GM20431 (cell line): ENCODE measurements around the gene SRL.

Experiments
- in situ Hi-C: fragments of 300-500 bp; cut with MseI, MboI; formaldehyde crosslinking; loops from one replicate; pipeline ENCODE4 v1.15.0; 2020; ENCODE audit warnings: low sequenced_read_pairs; ENCODE audit not compliant: unreplicated experiment

SRL gene

DNA sequence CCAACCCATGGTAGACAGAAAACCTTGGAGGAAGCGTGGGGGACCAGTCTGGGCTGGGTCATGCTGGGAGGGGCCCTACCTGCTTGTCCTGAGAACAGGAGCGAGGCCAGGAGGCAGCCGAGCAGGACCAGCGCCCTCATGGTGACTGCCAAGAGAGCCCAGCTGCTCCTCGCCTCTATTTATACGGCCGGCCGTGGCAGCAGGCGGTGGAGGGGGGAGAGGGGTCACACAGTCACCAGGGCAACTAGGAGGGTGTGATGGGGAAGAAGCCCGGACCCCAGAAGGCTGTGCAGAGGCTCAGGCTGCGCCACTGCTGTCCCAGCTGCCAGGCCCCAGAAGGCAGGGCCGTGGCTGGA lies at the start of gene SRL:
Gene SRL, minus strand, starts transcription at position 153 of the 356 bp plus-strand sequence. Its CDS starts 13 bp downstream, at position 140.
- in situ Hi-C loops, result no loop called here

DNA sequence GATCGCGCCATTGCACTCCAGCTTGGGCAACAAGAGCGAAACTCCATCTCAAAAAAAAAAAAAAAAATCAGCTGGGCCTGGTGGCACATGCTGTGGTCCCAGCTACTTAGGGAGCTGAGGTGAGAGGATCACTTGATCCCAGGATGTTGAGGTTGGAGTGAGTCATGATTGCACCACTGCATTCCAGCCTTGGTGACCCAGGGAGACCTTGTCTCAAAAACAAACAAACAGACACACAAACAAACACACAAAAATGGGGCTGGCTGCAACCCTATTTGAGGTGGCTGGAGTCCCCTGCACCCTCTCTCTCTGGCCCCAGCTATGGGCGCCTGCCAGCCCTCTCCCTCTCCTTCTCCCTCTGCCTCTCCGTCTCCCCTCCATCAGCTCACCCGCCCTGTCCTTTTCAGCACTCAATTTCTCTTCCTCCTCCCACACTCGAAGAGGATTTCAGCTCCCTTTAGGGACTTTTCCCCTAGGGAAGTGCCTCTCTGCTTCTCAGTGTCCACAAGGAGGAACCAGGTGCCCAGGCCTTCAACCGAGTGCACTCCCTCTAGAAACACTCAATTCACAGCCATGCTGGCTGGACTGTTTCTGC lies 48.5 kb upstream of the SRL start:
- in situ Hi-C loops, result no loop called here

DNA sequence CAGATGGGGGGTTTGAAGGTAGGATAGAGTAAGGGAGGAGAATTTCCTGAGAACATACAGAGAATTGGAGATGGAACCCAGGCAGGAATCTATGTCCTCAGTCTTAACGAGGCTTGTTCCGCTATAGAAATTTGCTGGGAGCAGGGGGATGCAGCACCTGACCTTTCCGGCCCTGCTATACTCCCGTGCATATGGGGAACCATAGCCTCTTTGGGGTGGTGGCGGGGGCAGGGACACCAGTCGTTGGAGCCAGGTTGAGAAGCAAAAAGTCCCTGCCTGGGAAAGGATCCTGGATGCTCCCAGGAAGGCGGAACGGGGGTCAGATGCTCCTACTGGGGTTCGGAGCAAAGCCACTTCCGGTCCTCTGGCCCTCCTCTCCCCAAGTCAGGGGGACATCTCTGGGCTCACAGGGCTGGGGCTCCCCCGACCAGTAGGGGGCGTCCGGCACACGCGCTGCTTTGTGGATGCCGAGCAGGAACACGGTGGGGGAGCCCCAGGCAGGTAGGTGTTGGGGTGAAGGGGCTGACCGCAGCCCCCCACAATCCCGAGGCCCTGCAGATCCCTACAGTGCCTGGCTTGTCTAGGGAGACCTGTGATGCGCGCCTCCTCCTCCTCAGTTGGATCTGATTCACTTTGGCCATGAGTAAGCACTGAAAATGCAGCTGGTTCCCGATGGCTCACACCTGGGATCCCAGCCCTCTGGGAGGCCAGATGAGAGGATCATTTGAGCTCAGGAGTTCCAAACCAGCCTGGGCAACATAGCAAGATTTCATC lies 46.5 kb upstream of the SRL start:
- in situ Hi-C loops, result loop anchor here (10.0 kb wide), 1 partner anchor 46 kb away; no protein-coding TSS in a partner anchor

DNA sequence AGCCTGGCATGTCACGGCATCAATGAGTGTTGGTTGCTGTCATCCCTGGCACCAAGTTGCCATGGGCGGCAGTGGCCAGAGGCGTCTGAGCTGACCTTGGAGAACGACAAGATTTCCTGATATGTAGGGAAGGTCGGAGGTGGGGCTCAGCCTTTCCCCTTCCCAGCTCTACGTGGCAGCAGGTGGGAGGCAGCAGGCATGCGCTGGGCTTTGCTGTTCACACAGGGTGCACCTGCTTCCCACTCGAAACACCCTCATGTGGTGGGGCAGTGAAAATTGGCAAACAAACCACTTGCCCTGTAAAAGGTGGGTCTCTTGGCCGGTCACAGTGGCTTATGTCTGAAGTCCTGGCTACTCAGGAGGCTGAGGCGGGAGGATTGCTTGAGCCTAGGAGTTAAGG lies 43.3 kb upstream of the SRL start:
- in situ Hi-C loops, result loop anchor here (10.0 kb wide), 1 partner anchor 50 kb away; no protein-coding TSS in a partner anchor

DNA sequence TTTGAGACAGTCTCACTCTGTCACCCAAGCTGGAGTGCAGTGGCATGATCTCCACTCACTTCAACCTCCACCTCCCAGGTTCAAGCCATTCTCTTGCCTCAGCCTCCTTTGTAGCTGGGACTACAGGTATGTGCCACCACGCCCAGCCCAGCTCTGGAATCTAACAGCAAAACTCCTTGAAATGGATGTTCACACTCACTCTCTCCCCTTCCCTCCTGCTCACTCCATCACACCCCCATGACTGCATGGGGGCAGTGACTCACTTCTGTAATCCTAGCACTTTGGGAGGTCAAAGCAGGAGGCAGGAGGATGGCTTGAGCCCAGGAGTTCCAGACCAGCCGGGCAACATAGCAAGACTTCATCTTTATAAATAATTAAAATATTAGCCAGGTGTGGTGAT lies 42.1 kb upstream of the SRL start:
- in situ Hi-C loops, result loop anchor here (10.0 kb wide), 1 partner anchor 51 kb away; no protein-coding TSS in a partner anchor

DNA sequence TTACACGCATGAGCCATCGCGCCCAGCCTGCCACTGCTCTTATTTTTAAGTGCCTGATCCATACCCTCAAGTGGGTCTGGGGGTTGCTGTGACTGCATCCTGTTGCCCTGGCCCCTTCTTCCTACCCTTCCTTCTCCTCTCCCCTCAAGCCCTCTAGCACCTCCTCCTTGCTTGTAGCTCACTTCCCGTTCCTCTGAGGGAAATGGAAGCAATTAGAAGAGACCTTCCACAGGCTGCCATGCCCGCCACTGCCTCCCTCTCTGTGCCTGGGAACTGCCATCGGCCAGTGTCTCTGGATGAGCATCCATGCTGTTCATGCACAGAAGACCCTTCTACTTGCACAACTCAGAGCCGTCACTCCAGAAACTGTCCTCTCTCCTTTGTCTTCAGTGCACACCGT lies 41.6 kb upstream of the SRL start:
- in situ Hi-C loops, result loop anchor here (10.0 kb wide), 1 partner anchor 51 kb away; no protein-coding TSS in a partner anchor

DNA sequence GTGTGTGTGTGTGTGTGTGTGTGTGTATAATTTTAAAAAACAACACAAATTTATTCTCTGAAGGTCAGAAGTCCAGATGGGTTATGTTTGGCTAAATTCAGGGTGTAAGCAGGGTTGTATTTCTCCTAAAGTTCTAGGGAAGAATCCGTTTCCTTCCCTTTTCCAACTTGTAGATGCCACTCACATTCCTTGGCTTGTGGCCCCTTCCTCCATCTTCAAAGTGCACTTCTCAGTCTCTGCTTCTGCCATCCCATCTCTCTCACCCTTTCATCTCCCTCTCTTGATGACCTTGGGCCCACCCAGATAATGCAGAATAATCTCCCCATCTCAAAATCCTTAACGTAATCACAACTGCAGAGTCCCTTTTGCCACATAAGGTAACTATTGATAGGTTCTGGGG lies 38.7 kb upstream of the SRL start:
- in situ Hi-C loops, result loop anchor here (10.0 kb wide), 1 partner anchor 54 kb away; no protein-coding TSS in a partner anchor

DNA sequence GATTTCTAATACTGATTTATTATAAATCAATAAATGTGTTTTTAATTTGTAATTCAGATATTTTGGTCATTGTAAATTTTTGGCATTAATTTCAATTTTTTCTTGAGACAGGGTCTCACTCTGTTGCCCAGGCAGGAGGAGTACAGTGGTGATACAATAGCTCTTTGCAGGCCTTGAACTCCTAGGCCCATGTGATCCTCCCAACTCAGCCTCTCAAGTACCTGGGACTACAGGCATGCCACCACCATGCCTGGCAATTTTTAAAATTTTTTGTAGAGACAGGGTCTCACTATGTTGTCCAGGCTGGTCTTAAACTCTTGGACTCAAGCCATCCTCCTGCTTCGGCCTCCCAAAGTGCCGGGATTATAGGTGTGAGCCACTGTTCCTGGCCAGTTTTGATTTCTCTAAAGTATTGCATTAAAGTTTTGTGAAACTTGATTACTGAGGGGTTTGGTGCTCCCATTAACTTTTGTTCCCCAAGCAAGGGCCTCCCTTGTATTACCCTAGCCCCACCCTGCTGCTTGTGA lies 36.2 kb upstream of the SRL start:
- in situ Hi-C loops, result no loop called here

DNA sequence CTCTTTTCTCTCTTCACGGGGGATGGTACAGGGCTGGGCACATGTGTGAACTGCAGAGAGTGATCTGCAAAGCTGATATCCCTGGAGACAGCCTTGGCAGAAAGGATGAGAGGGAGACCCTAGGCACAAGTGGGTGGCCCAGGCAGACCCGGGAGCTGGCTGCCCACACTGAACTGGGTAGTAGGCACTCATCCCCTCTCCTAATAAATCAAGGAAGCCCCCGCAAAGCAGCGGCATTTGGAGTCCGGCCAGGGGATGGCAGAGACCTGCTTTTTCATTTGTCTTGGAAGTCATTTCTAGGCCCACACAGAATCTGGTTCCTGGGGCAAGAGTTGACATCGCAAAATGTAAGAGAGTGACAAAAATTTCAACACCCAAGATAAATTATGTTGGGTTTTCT lies 34.0 kb upstream of the SRL start:
- in situ Hi-C loops, result no loop called here

DNA sequence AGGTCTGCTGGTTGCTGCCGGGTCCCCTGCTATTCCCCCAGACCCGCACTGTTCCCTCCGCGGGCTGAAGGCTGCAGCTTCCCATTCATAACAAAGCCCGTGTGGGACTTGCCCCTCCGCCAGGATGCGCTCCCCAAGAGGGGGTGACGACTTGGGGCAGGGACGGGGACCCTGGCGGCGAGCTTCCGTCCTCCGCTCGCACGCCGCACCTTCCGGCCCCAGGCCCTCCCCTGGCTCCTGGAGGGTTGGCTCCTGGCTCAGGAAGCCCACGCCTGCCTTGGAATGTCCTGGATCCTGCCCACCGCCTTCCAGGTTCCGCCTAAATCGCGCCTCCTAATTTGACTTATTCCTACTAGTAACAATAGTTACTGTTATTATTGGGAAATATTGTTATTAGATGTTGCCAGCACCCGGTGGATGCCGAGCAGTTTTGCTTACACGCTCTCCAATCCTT lies 32.0 kb upstream of the SRL start:
- in situ Hi-C loops, result no loop called here

DNA sequence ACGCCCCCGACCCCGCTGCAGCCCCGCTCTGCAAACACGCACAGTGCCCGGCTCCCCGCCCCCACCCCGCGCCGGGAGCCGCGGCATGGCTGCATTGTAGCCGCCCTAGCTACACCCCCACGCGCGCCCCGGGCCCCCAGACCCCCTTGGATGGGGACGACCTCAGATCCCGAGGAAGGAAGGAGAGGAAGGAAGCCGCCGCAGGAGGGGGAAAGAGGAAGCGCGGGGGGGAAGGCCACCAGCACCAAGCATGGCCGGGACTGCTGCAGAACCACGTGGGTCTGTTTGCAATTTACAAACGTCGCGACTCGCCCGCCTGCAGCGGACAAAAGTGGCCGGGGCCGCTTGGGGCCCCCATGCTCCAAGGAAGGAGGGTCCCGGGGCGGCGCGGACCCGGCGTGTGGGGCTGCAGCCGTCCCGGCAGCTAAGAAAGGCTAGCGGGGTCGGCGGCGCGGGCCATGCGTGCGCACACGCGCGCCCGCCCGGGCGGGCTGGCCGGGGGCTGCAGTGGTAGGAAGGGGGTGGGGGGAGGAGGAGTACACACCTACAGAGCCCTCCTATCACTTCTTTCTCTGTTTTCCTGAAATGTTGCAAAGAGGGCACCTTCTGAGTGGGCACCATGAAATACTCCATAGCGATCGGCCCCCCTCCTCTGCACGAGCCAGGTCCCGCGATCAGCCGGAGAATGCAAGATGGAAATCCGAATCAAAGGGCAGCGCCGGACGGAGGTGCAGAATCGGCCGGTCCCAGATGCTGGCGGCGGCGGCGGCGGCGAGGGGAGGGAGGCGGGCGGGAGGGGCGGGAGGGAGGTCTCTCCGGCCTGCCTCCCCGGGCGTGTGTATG lies 30.5 kb upstream of the SRL start:
- in situ Hi-C loops, result no loop called here

DNA sequence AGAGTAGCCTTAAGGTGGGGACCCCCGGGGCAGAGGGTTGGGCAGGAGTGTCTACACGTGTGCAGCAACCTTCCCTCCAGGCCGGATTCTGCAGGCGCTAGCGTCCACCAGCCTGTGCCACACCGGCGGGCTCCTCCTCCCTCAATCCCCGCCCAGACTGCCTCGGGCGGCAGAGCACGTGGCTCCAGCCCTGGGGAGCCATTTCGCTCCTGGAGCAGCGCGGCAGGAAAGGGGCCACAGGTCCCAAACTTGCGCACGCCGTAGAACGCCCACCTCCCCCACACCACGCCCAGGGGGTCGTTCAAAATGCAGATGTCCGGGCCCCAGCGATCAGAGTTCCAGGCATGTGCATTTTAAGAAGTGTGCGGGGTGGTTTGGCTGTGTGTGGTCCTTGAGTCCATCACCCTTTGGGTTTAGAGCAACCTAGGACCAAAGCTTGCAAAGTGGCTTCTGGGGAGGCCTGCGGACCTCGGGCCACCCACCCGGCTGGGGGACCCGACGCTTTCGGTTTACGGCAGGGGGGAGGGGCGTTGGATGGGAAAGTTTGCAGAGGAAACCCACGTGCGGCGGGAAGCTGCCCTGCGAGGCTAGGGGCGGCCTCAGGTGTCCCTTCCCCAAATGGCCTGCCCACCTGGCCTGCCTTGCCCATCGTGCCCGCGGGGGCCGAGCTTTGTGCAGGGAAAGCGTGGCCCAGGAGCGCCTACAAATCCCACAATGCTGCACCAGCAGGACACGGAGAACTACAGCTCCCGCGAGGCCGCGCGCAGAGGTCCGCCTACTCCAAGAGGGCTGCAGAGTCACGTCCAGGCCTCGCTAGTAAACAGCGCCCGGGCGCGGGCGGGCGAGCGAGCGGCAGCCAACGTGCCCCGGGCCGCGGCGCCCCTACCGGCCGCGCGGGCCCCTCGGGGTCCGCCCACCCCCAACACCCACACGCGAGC lies 29.6 kb upstream of the SRL start:
- in situ Hi-C loops, result no loop called here

DNA sequence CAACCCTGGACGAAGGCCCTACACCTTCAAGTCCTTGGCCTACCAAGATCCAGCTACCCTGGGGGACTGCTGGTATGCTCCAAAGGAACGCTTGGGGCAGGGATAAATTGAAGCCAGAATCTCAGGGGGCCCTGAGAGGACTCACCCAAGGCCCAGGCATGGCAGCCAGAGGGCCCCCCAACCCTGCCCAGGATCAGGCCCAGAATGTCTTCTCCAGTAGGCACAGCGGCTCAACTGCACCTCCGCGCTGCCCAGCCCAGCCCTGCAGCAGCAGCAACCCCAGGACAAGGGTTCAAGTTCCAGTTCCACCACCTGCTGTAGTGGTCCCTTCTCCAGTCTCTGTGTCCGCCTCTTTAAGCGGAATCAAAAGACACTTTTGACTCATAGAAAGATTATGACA lies 28.7 kb upstream of the SRL start:
- in situ Hi-C loops, result no loop called here

DNA sequence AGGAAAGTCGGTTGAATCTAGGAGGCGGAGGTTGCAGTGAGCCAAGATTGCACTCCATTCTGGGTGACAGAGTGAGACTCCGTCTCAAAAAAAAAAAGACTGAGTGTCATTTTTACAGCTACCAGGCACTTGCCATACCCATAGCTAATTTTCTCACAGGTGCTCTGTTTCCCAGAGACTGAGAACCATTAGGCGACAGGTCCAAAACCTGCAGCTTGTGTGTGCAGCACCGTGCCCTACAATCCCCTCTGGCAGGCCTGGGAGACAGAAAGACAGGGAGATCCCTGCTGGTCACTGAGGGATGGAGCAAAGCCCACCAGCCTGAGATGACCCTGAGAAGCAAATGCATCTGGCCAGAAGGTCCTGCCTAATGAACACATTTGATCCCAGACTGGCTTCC lies 28.2 kb upstream of the SRL start:
- in situ Hi-C loops, result no loop called here

DNA sequence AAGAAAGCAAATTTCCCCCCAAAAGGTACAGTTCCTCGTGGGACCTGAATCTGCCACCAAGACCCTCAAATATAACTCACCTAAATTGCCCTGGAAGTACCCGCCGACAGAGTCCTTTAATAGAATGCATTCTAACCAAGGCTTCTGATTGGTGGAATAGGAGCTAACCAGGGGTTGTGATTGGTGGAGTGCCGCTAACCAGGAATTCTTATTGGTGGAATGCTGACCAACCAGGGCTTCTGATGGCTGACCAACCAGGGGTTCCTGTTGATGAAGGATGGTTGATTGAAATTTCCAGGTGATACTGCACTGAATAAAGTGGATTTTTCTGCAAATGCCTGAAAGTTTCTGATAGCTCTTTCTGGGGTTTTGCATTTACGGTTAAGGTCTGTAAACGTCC lies 24.5 kb upstream of the SRL start:
- in situ Hi-C loops, result no loop called here

DNA sequence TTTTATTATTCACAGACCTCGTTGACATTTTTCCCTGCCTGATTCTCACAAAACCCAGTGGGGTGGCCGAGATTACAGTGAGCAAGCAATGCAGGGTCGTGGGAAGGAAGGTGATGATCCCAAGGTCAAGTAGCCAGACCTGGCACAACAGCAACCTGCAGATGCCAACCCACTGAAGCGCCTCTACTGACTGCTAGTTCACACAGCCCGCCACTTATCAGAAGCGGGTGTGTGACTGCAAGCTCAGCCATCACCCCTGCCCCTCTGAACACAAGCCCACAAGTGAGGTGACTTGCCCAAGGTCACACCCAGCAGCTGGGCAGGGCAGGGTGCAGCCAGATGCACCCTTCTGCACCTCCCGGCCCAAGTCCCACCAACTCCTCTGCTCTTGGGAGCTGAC lies 23.8 kb upstream of the SRL start:
- in situ Hi-C loops, result no loop called here

DNA sequence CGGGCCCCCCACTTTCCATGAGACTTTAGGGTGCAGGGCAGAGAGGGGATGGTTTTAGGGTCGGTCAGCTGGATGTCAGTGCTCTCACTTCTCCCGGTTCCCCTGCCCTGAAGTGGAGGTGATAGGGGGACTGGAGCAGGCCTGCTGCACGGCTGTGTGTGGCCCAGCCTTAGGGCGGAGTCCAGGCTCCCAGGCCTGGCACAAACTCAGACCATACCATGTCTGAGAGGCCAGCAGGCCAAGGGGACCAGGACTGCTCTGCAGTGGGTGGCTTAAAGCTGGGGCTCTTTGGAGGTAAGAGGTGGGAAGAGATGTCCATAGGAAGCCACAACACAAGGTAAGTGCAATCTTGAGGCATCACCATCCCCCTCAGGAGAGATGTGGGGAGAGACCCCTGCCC lies 22.7 kb upstream of the SRL start:
- in situ Hi-C loops, result no loop called here

DNA sequence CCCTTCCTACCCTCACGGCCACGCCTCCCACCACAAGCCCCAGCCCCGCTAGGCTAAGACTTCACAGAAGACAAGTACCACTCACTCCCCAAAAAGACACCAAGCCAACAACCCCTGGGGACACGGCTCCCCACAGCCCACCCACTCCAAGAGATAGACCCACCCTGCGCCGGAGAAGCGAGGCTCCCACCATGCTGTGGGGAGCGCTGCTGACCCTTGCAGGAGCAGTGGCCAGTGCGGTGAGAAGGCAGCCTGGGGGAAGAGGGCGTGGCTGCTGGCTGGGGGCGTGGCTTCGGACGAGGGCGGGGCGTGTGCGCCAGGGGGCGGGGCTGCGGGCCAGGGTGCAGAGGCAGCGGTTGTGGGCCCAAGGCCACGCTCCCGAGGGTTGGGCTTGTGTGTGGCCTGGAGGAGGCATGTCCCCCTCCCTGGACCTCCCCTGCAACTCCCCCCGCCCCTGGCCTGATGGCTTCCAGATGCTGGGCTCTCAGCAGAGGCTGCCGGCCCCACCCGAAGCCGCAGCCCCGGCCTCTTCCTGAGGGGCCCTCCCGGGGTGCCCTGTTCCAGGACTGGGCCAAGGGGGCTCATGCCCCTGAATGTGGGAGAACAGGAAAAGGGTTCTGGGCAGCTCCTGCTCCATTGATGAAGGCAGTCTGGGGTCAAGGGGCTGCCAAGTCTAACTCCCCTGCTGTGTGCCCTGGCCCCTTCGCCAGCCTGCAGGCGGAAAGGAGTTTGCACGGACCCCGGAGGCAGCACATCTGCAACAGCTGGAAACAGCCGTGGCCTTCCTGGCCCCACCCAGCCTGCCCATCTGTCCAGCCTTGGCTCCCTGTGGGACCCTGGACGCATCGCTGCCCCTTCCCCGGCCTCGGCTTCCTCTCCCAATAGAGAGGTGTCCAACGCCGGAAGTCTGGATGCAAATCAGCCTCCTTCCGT lies 21.9 kb upstream of the SRL start:
- in situ Hi-C loops, result no loop called here
